Fibroblast of skin of back (primary cell): ENCODE data around the gene ONECUT1. TPM values are rescaled to one million over a fixed set of nuclear protein-coding genes. Genes with fewer than 3 reads are reported as not detected.
"Not testable (repeated sequence)": the region's sequence is repeated elsewhere in the genome, so short reads cannot be mapped to it uniquely, and the experiment has no call there.

Source experiments
- DNase-seq: peaks from one replicate; pipeline ENCODE4 v3.0.0-alpha.2; 2013
- polyA plus RNA-seq, 2 experiments: library from polyadenylated mRNA; unstranded; fragments of 120-200 nt; gene quantifications; one replicate each; pipeline ENCODE4 v1.2.1, GENCODE V29; 2013; ENCODE audit not compliant: insufficient read length in 2 of 2

The ONECUT1 gene
- polyA plus RNA-seq (2013, experiment 1 of 2; ENCODE audit: insufficient read length): not detected
- not detected for polyA plus RNA-seq (2013, experiment 2 of 2; ENCODE audit: insufficient read length)

DNA sequence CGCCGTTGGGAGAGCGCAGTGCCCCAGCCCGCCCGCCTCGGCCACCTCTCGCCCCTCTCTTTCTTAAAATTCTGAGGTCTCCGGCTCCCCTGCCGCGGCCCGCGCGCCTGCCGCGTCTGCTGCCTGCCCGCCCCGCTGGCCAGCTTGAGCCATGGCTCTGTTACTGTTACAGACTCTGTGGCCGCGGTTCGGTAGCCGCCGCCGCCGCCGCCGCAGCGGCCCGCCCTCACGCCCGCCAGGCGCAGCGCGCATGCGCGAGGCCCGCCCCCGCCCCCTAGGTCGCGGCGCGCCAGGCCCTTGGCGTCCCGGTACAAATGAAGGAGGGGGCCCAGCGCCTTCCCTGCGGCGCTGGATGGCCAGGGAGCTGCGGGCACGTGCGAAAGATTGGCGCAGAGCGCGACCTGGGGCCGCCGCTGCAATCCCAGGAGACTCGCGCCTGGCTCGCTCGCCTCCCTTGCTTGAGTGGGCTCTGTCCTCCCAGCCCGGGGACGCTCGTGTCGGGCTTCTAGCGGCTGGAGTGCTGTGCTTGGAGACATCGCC is at the start of gene ONECUT1:
Gene ONECUT1 (minus strand): TSS at position 168 of the 540 bp plus-strand sequence. CDS start 452 bp downstream, outside the sequence.
- peak; percentile 38 for DNase-seq

DNA sequence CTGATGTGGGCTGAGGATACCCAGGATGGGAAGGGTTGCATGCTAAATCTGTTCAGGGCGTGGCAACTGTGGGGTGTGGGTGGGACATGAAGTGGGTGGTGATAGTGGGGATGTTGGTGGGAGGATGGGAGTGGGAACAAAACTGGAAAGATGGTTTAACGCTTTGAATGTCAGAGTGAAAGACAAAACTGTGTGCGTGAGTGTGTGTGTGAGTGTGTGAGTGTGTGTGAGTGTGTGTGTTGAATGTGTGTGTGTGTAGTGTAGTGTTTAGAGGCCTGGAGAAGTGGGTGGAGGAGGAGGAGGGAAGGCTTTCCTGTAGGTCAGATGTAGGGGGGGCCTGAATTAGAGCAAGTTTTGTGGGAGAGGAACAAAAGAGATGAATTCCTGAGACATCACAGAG is 44.2 kb upstream of the ONECUT1 start:
- no peak for DNase-seq

DNA sequence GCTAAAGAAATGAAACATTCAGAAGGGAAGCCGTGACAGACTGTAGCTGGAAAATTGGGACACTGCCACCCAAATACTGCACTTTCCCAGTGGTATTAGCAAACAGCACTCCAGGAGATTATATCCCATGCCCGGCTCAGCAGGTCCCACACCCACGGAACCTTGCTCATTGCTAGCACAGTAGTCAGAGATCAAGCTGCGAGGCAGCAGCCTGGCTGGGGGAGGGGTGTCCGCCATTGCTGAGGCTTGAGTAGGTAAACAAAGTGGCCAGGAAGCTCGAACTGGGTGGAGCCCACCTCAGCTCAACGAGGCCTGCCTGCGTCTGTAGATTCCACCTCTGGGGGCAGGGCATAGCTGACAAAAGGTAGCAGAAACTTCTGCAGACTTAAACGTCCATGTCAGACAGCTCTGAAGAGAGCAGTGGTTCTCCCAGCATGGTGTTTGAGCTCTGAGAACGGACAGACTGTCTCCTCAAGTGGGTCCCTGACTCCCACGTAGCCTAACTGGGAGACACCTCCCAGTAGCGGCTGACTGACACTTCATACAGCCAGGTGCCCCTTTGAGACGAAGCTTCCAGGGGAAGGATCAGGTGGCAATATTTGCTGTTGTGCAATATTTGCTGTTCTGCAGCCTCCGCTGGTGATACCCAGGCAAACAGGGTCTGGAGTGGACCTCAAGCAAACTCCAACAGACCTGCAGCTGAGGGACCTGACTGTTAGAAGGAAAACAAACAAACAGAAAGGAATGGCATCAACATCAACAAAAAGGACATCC is 34.2 kb upstream of the ONECUT1 start:
- not testable (repeated sequence) for DNase-seq

DNA sequence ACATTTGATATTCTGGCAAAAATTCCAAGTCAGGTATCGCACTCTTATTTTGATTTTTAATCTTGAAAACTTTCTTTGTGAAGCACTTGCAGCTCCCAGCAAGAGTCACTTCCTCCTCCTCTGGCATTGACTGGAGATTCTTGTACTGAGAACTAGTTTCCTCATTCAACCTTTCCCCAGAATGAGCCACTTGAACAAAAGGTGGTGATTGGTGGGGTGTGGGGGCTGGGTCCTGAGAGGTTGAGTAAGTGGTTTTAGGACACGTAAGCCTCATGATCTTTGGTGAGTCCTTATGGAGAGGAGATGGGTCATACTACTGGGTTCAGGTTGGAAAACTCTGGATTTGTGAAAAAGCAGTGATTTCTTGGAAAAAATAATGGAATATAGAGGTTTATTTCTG is 32.3 kb upstream of the ONECUT1 start:
- DNase-seq: no peak

DNA sequence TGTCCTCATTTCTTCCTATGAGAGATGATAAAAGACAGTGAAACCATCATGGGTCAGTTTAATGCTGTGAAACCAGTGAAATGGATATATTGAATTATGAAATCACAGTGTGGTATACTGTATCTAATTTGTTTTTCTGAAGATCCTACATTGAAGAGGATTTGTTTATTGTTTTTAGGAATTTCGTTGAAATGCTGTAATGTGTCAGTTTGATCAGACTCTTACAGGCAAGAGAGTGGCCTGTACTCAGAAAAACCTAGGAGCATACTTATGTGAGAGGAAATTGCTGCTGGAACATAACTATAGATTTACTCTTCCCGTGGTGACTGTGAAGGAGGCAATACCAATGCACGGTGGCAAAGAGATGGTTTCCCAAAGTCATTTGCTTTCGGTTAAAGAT is 29.1 kb upstream of the ONECUT1 start:
- DNase-seq: no peak

DNA sequence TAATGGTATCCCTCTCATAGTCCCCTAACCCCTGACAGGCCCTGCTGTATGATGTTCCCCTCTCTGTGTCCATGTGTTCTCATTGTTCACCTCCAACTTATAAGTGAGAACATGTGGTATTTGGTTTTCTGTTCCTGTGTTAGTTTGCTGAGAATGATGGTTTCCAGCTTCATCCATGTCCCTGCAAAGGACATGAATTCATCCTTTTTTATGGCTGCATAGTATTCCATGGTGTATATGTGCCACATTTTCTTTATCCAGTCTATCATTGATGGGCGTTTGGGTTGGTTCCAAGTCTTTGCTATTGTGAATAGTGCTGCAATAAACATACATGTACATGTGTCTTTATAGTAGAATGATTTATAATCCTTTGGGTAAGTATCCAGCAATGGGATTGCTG is 25.8 kb upstream of the ONECUT1 start:
- not testable (repeated sequence) for DNase-seq

DNA sequence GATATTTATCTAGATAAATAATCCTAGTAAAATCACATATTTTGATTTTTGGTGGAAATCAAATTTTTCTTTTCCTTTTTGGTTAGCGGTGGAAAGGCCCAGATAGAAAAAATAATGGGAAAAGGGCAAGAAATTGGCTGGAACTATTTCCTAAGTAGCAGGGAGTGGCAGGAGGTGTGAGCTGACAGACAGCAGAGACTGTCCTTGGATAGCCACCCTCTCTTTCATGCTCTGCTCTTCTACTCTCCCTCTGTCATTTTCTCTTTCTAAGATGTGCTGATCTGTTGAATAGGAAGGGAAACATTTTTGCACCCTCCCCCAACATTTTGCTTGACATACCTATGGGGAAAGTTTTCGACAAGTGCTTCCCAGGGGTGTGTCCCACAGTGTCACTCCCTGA is 18.9 kb upstream of the ONECUT1 start:
- DNase-seq: no peak

DNA sequence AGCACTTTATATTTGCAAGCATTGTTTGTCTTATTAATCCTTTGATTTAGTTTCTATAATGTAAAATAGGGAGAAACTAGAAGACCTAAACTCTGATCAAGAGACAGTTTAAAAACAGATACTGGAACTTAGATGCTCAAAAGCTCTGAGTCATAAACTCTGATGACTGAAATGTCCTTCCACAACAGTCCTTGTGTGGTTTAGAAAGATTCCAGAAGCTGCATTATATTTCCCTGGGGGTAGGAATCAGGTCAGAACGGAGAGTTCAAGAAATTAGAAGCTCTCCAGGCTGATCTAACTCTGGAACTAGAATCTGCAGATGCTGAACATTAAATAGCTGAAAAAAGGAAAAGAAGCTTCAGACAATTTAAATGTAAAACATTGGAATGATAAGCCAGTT is 18.3 kb upstream of the ONECUT1 start:
- DNase-seq: no peak

DNA sequence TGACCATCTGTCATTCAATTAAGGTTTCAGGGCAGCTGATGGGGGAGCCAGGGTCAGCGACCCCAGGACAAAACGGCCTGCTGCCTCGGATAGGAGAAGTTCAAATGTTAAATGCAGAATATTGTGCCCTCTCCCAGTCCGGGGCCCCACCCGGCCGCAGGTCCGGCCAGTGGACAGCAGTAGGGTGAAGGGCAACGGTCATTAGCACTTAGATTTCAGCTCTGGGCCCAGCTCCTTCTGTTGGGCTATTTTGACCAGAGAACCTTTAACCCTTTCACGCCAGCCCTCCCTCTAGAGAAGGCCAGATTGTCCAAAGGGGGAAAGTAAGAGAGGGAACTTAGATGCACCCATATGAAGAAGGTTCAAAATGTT is 16.1 kb upstream of the ONECUT1 start:
- DNase-seq: no peak

DNA sequence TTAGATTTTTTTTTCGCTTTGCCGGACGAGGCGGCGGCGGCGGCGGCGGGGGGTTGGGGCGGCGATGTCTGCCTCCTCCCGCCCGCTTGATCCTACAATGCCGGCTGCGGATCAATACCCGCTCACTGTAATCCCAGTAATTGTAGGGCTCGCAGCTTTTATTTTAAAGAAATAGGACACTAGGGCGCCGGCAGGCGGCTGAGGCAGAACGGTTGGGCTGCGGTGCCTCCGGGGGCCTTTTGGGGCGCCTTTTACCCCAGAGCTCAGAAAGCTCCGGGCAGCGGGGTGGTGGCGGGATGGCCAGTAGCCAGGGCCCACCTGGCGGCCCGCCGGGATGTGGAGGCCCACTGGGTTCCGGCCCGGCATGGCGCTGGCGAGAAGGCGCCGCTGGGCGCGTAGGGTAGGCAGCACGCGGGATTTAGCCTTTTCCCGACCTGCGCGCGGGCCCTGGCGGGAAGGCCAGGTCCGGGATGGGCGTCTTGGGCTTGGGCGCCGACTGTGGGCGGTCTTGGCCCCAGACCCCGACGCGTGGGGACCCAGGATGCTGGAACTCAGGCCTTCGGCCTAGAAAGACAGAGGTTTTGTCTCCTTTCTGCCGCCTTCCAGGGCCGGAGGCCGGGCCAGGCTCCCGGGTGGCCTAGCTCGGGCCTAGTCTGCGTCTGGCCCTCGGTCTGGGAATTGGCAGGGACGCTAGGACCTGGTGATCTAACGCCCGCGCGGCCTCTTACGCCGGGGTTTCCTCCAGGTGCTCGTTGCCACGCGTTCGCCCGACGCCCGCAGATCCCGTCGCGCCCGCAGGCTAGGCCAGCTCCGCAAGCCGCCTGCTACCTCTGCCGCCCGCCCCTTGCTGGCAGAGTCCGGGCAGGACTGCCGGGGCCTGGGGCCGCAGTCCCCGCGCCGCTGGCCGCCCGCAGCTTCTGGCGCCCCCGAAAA is 15.5 kb upstream of the ONECUT1 start:
- DNase-seq: no peak

DNA sequence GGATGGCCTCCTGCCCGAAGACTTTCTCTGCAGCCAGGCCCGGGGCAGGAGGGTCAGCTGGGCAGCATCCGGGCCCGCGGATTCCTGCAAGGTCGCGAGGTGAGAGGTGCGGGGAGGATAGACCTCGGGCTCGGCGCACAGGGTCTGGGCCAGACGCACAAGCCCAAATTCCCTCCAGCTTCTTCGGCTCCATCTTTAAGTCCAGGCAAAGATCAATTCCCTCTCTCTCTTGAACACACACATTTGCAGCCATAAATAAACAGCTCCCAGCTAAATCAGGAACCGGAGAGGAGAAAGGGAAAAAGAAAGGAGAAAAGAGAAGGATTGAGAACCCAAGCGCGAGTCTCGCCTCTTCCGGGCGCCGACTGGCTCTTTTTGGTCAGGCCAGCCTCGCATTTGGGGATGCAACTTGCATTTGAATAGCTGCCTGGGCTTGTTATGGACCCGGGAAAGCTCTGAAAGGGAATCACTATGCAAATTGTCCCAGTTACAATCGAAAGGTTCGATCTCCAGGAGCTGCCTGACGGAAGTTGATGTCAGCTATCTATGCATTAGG is 14.5 kb upstream of the ONECUT1 start:
- DNase-seq: no peak

DNA sequence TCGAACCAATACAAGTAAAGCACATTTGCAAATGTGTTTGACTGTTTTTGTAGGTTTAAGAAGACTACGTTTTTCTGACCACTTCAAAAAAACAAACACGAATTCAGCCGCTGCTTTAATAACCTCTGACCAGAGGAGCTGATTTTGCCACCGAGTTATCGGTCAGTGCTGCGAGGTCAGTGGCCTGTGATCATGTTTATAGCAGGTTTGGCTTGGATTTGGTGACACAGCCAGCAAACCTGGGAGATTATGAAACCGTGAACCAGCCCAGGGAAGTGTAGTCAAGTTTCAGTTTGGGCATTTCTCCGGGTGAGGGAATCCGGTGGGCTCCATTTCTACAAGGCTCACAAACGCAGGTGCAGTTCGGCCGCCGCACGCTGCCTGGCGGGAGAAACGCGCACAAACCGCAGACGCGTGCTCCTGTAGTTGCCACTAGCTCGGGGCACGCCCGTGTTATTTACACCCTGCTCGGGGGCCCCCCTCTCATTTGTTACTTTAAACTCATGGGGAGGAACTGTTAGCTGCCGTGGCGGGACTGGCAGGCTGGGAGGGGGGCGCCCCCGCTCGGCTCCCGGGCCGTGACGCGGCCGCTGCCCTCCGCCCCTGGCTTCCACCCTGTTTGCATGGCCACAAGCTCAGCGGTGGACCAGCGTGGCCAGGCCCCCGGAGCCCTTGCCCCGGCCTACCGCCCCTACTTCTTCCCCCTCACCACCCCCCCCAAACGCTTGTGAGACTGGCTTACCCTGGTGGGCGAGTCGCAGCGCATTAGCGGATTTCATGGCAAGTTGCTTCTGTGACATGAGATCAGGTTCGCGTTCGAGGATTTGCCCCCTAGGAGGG is 13.6 kb upstream of the ONECUT1 start:
- no peak for DNase-seq

DNA sequence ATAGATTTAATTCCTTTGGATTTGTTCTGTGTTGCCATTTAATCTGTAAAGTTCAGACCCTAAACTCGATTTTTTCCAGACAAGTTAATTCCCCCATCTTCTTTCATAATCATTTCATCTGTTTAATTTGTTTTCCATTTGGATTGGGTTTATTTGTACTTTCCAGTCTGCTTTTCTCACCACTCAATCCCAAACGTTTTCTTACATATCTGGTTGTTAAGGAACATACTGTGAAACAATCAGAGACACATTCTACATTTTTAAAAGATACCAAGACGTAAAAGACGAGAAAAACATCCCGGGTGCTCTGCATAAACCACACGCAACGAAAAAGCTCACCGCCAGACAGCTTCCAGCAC is 13.0 kb upstream of the ONECUT1 start:
- DNase-seq: no peak

DNA sequence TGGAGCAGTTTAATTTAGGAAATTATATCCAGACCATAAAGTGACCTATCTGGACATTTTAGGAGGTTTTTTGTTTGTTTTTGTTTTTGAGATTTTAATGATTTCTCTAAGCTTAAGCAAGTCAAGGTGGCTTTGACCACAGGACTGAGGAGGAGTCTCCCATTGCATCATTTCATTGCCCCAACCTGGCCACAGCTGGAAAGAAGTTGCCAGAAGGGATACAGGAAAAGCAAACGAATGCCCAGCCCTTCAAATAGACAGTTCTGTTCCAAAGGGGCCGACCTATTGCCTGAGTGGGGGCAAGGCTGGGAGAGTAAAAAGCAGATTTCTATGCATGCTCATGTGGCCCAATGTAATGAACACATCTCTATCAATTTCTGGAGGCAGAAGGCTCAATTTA is 12.0 kb upstream of the ONECUT1 start:
- DNase-seq: no peak

DNA sequence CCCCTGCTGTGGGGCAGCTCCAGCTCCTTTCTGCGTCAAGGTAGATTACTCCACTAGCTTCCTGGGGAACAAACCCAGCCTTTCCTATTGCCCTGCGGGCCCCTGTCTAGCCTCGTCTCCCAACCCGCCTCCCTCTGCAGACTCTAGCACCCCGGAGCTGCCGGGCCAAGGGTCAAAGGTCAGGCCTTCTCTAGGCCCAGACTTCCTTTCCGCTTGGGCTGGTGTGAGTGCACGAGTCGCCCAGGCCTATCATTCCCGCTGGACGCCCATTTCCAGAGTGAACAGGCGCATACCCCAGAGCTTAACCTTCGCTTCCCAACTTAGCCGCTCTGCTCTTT is 11.6 kb upstream of the ONECUT1 start:
- no peak for DNase-seq

DNA sequence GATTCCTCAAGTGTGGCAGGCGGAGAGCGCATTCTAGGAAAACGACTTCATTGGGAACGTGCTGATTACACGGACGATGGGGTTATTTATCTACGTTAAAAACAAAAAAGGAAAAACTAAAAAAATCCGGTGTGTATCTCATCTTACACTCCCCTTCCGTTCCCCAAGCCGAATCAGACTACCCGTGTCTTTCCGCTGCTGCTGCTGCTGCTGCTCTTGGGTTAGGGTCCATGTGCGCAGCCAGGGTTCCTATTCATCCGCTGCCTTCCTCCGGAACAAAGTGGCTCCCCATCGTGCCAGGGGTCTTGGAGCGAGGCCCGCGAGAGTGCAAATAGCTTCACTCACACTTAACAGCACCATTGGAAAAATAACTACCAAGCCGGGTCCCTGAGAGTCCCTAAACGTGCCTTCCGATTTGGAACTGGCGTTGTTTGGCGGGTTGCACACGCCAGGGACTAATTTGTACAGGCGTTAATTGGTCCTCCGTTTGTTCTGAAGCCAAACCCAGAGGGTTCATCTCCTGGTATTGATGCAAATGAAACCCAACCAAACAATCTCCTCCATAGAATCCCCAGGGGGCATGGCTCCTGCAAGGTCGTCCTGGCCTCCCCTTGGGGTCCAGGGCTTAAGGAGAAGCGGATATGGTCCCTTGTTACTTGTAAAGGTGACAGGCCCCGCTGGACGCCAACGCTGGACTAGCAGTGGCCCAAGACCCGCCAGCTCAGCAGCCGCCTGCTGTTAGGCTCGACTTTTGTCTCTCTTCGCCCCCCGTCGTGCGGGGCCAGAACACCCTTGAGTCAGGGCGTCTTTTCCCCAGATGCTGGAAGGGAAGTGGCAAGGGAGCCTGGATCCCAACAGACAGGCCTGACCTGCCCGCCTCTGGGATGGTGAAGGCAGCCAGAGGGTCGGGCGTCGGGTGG is 11.0 kb upstream of the ONECUT1 start:
- no peak for DNase-seq

DNA sequence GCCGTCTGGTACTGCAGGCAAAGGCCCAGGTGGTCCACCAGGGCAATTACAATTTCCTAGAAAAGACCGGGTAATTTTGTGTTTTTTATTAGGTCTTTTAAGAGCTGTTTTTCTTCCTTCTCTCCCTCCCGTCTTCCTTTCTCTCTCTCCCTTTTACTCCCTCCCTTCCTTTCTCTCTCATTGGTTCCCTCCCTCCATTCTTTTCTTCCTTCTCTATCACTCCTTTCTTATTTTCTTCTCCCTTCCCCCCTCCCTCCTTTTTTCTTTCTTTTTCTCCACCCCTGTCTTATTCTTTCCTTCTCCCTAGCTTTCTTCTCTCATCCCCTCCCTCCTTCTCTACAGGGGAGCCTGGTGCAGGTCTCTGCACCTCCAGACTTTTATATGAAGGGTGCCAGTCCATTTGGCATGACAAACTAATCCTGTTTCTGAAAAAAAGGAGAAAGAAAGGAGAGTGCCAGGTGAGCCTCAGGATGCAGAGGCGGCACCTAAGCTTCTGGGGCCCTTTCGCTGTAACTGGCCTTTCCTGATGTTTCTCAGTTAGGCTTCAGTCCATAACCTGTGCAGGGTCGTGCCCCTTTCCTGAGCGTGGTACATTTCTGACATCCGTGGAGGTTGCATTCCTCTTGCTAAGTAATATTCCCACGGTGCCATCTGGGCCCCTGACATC is 9.1 kb upstream of the ONECUT1 start:
- no peak for DNase-seq

DNA sequence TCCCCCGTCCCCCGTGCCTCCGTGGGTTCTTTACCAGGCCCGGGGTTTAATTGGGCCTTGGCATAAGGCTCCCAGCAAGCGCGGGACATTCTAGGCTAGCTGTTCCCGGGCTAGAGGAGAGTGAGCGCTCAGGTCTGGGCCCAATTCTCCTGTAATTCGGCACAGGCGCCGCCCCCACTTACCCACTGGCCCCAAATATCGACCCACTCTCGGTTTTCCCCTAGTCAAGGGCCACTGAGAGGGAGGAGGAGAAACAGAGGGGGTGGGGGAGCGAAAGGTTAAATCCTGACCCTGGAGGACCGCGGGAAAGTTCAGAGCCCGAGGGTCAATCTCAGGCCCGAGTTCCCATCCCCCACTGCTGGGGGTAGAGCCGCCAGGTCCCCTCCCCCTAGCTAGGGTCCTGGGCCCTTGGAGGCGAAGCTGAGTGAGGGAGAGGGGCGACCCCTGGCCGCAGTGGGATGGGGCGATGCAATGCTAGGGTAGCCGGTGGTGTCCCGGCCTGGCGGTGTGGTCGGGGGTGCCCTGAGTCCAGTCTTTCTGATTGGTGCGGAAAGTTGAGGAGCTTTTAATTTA is 8.5 kb upstream of the ONECUT1 start:
- no peak for DNase-seq

DNA sequence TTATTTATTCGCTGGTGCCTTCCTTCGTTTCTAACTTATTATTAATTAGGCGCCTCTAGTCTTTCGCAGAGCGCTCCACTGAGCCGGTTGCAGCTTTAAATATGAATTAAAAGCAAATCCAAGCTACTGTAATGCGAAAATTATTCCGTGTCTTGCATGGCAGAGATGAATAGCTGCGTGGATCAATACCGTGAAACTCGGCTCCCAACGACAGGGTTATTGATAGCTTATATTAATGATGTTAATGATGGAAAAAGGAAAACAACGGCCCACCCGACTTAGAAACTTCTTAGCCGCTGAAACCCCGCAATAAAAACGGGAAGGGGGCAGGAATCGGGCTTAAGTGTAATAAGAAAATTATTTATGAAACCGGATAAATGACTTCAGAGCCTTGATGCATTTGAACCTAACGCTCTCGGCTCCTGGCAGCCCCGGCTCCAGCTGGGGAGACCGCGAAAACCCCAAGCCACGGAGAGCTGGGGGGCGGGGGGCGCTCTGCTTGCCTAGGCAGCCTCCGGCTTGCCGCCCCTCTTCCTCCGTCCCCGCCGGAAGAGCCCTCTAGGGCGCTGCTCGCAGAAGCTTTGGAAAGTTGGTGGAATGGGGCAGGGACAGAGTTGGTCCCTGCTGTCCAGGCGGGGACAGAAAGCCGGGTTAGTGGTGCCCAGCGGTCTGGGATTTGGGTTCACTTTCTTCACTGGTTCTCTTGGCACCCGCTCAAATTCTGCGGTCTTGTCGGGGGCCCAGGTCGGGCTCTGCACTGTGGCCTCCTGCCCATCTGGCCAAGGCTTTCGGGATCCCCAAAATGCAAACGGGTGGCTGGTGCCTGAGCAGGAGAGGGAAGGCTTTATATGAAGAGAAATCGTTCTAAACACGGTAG is 7.7 kb upstream of the ONECUT1 start:
- DNase-seq: no peak
